ENCODE measurements around the gene ZDHHC20. TPM values are rescaled to one million over a fixed set of nuclear protein-coding genes. Genes with fewer than 3 reads are reported as not detected.

Gene ZDHHC20
- total RNA-seq, 1 experiment from 2014 or later: 69.1 TPM

DNA sequence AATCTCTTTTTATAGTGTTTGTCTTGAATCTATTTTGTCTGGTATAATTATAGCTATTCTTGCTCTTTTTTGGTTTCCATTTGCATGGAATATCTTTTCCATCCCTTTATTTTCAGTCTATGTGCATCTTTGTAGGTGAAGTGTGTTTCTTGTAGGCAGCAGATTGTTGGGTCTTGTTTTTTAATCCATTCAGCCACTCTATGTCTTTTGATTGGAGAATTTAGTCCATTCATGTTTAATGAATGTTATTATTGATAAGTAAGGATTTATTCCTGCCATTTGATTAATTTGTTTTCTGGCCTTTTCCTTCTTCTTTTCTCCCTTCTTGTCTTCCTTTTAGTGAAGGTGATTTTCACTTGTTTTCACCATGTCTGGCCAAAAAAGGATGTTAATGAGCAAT is 11.7 kb upstream of the ZDHHC20 start:
- H4K20me1 ChIP-seq (ENCODE audit: control insufficient read depth, insufficient read depth, insufficient read length): no peaks in the 10 kb centered on the region
- no peak overlapping the region for H3K4me3 Mint-ChIP-seq
- H2AFZ ChIP-seq (ENCODE audit: low read length): no peak overlapping the region
- no peak for DNase-seq
- H3K4me2 ChIP-seq (ENCODE audit: insufficient read depth, insufficient read length, low read length): no peak overlapping the region
- H2BK20ac ChIP-seq (ENCODE audit: low read depth, low read length, poor library complexity, severe bottlenecking): no peak overlapping the region
- H3K79me2 ChIP-seq (ENCODE audit: insufficient read depth, low read length): no peaks in the 10 kb centered on the region
- no peak overlapping the region for H3K56ac ChIP-seq (ENCODE audit: insufficient read length, low read depth, low read length)
- H2BK120ac ChIP-seq (ENCODE audit: low read depth, low read length, poor library complexity, severe bottlenecking): no peak overlapping the region
- H2BK15ac ChIP-seq (ENCODE audit: low read depth, low read length): no peak overlapping the region
- H4K91ac ChIP-seq (ENCODE audit: insufficient read length, low read depth, low read length): no peak overlapping the region
- no peak overlapping the region for H4K8ac ChIP-seq (replicated peaks; ENCODE audit: insufficient read length, low read depth, low read length)
- no peaks in the 10 kb centered on the region for H3K27me3 Mint-ChIP-seq (ENCODE audit: low read depth)
- no peak overlapping the region for H3K14ac ChIP-seq (ENCODE audit: insufficient read depth, low read length)
- H3K27me3 ChIP-seq (ENCODE audit: insufficient read depth, low read length): no peaks in the 10 kb centered on the region
- H3T11ph ChIP-seq (ENCODE audit: low read length): no peak overlapping the region
- no peaks in the 10 kb centered on the region; a peak in 1 of 7 replicates for H3K36me3 Mint-ChIP-seq (ENCODE audit: insufficient read depth in 1 of 3, low read depth in 3 of 3)
- no peak overlapping the region for H3K27ac Mint-ChIP-seq
- H3K18ac ChIP-seq (ENCODE audit: insufficient read length, low read depth, low read length): no peak overlapping the region
- H3K9me3 Mint-ChIP-seq: peaks cover 3 to 5% of the 10 kb centered on the region in 2 experiments; a peak in 4 of 5 replicates
- H3K4me1 ChIP-seq (ENCODE audit: insufficient read depth, low read length): peaks cover 2% of the 10 kb centered on the region; the same call in 1 of the 2 replicates
- H3K79me1 ChIP-seq (ENCODE audit: insufficient read depth, low read depth, low read length, poor library complexity, severe bottlenecking): no peaks in the 10 kb centered on the region
- no peak overlapping the region for H2BK12ac ChIP-seq (ENCODE audit: insufficient read length, low read depth, low read length)
- TF ChIP-seq, protein P1, sequence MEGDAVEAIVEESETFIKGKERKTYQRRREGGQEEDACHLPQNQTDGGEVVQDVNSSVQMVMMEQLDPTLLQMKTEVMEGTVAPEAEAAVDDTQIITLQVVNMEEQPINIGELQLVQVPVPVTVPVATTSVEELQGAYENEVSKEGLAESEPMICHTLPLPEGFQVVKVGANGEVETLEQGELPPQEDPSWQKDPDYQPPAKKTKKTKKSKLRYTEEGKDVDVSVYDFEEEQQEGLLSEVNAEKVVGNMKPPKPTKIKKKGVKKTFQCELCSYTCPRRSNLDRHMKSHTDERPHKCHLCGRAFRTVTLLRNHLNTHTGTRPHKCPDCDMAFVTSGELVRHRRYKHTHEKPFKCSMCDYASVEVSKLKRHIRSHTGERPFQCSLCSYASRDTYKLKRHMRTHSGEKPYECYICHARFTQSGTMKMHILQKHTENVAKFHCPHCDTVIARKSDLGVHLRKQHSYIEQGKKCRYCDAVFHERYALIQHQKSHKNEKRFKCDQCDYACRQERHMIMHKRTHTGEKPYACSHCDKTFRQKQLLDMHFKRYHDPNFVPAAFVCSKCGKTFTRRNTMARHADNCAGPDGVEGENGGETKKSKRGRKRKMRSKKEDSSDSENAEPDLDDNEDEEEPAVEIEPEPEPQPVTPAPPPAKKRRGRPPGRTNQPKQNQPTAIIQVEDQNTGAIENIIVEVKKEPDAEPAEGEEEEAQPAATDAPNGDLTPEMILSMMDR (conservative IDR thresholded peaks at IDR 0.05): no peak
- no peak overlapping the region for H2AK5ac ChIP-seq (ENCODE audit: insufficient read length, low read length)
- H3K23me2 ChIP-seq (ENCODE audit: insufficient read length, low read depth, low read length, poor library complexity, severe bottlenecking): no peaks in the 10 kb centered on the region
- H3K27ac ChIP-seq (ENCODE audit: insufficient read length, low read depth, low read length): no peak overlapping the region
- no peak overlapping the region for H3K9ac ChIP-seq (ENCODE audit: extremely low read depth, insufficient read length, low read length)
- no peak overlapping the region for H3K23ac ChIP-seq (ENCODE audit: insufficient read length, low read depth, low read length)
- H3K4me1 Mint-ChIP-seq: peaks cover 9 to 17% of the 10 kb centered on the region in 2 experiments
- no peak overlapping the region for H3K4ac ChIP-seq (ENCODE audit: low read depth, low read length)
- H3K9me3 ChIP-seq (ENCODE audit: control insufficient read depth, low read depth, low read length): no peaks in the 10 kb centered on the region
- H2BK5ac ChIP-seq (ENCODE audit: insufficient read length, low read length): no peak overlapping the region
- H4K5ac ChIP-seq (ENCODE audit: insufficient read length, low read depth, low read length): no peak overlapping the region
